ENCODE measurements around the gene ZMAT2. TPM values are rescaled to one million over a fixed set of nuclear protein-coding genes. Genes with fewer than 3 reads are reported as not detected.
"Not testable (repeated sequence)": the region's sequence is repeated elsewhere in the genome, so short reads cannot be mapped to it uniquely, and the experiment has no call there.

The ZMAT2 gene
- polyA plus RNA-seq, 2 of the 4 experiments (the other 2 are of a cell fraction) = 90.9 to 208 TPM

GRCh38 chr5:140658870-140659269 is 41.4 kb upstream of the ZMAT2 start:
- DNase-seq (ENCODE audit: low read depth in 1 of 2, low spot score in 1 of 2) (no peak), ATAC-seq (no peak)
- TF ChIP-seq FOSB (CRISPR knock-in tag; IDR thresholded peaks at IDR 0.05) (no peak), SMC3 (IDR thresholded peaks at IDR 0.05) (no peak), MAX (IDR thresholded peaks at IDR 0.05) (no peak), EHMT2 (IDR thresholded peaks at IDR 0.05; ENCODE audit: low read depth) (no peak), MAFK (IDR thresholded peaks at IDR 0.05; ENCODE audit: partially characterized antibody) (no peak), MAZ (IDR thresholded peaks at IDR 0.05; ENCODE audit: borderline replicate concordance, low read depth, low read length) (no peak), ZFP36 (IDR thresholded peaks at IDR 0.05; ENCODE audit: borderline replicate concordance, partially characterized antibody) (no peak), HEYL (CRISPR knock-in tag; IDR thresholded peaks at IDR 0.05) (no peak), CHD4 (IDR thresholded peaks at IDR 0.05; ENCODE audit: borderline replicate concordance) (no peak), FOXS1 (CRISPR knock-in tag; IDR thresholded peaks at IDR 0.05) (no peak), EP300 (IDR thresholded peaks at IDR 0.05) (no peak), SREBF2 (IDR thresholded peaks at IDR 0.05) (no peak)
- TF ChIP-seq, protein P1, sequence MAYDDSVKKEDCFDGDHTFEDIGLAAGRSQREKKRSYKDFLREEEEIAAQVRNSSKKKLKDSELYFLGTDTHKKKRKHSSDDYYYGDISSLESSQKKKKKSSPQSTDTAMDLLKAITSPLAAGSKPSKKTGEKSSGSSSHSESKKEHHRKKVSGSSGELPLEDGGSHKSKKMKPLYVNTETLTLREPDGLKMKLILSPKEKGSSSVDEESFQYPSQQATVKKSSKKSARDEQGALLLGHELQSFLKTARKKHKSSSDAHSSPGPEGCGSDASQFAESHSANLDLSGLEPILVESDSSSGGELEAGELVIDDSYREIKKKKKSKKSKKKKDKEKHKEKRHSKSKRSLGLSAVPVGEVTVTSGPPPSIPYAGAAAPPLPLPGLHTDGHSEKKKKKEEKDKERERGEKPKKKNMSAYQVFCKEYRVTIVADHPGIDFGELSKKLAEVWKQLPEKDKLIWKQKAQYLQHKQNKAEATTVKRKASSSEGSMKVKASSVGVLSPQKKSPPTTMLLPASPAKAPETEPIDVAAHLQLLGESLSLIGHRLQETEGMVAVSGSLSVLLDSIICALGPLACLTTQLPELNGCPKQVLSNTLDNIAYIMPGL (CRISPR knock-in tag; IDR thresholded peaks at IDR 0.05; ENCODE audit: borderline replicate concordance) = no peak

GRCh38 chr5:140660371-140660770 is 39.9 kb upstream of the ZMAT2 start:
- H3K4me3 ChIP-seq; H3K4me1 ChIP-seq; POLR2A ChIA-PET; H3K4me2 ChIP-seq; H3K9me3 ChIP-seq; ATAC-seq; DNase-seq (ENCODE audit: low read depth in 1 of 2, low spot score in 1 of 2); H3K27ac ChIP-seq; FAIRE-seq: not testable (repeated sequence)
- 87% methylated on average over 6 of the region's 6 CpGs for WGBS (ENCODE audit: missing lambda C conversion rate)
- CTCF ChIA-PET = interaction anchor here (0.7 kb wide), 1 partner anchor 1409 kb away, joined by 4 read pairs; no protein-coding TSS in a partner anchor

More at GRCh38 chr5:140658870-140659269, 41.4 kb upstream of the ZMAT2 start:
- no peaks in the 10 kb centered on the region for H3K9me3 ChIP-seq
- WGBS (ENCODE audit: missing lambda C conversion rate) = 97% methylated on average over 17 of the region's 17 CpGs
- H3K4me1 ChIP-seq = 0 out of 3 replicates have a peak, but pooled peaks cover under 1% of the 10 kb centered on the region
- POLR2A ChIA-PET = no interaction called here
- no peak overlapping the region for H3K4me2 ChIP-seq
- no peak overlapping the region for H3K27ac ChIP-seq
- CTCF ChIA-PET = interaction anchor here (0.6 to 1.0 kb wide), 3 partner anchors 11 to 111 kb away, joined by 3 read pairs; partner anchors contain the start of genes EIF4EBP3, HARS1, IK and NDUFA2
- no peak for FAIRE-seq
- no peak overlapping the region for H3K4me3 ChIP-seq

DNA sequence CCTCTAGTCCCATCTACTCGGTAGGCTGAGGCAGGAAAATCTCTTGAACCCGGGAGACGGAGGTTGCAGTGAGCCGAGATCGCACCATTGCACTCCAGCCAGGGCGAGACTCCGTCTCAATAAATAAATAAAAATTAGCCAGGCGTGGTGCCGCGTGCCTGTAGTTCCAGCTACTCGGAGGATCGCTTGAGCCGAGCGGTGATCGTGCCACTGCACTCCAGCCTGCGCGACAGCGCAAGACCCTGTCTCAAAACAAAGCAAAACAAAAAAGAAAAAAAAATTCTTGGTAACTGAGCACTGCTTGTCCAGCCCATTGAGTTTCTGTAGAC is 36.3 kb upstream of the ZMAT2 start:
- H3K4me2 ChIP-seq = peak overlapping the region; percentile 99
- H3K9me3 ChIP-seq = no peaks in the 10 kb centered on the region
- ATAC-seq (no peak), FAIRE-seq (no peak), DNase-seq (ENCODE audit: low read depth in 1 of 2, low spot score in 1 of 2) (no peak)
- peaks cover 18% of the 10 kb centered on the region; the same call in 1 of the 3 replicates for H3K4me1 ChIP-seq
- TF ChIP-seq EHMT2 (IDR thresholded peaks at IDR 0.05; ENCODE audit: low read depth) (no peak), NPAS2 (CRISPR knock-in tag; IDR thresholded peaks at IDR 0.05; ENCODE audit: borderline replicate concordance) (no peak), RAD21 (conservative IDR thresholded peaks at IDR 0.05 in 1 of 2, IDR thresholded peaks at IDR 0.05 in 1 of 2) (no peak), FOSL2 (IDR thresholded peaks at IDR 0.05) (no peak), FOSL2 (CRISPR knock-in tag; IDR thresholded peaks at IDR 0.05) (no peak), ZNF302 (CRISPR knock-in tag; IDR thresholded peaks at IDR 0.05) (no peak)
- CTCF ChIA-PET = interaction anchor here (1.0 to 1.4 kb wide), 2 partner anchors 9 to 16 kb away, joined by 3 read pairs; partner anchors contain the start of genes IK and NDUFA2
- peak overlapping the region; percentile 83 for H3K4me3 ChIP-seq
- peak overlapping the region; percentile 84 to 94 for H3K27ac ChIP-seq
- WGBS (ENCODE audit: missing lambda C conversion rate) = 43% methylated on average over 18 of the region's 18 CpGs
- POLR2A ChIA-PET = interaction anchor here (1.0 to 2.5 kb wide), 4 partner anchors 17 to 1305 kb away, joined by 3 to 20 read pairs (median 8); partner anchors contain the start of genes HARS1, HARS2, IK and NDUFA2

All from A549 (cell line).